Ovary (tissue), 3 donors: Measurements from ENCODE around the gene FARSB.

Source experiments
- POLR2A ChIP-seq: fragments of 450-650 bp; IDR thresholded peaks from one replicate; pipeline ENCODE4 v1.6.1; 2017; ENCODE audit warnings: antibody characterized with exemption, mild to moderate bottlenecking, moderate library complexity
- TF ChIP-seq, protein P1 (sequence below), 3 donors: fragments of 450-650 bp in 2 of 3; fragments of 200-600 bp in 1 of 3; IDR thresholded peaks; one replicate each; pipeline versions ENCODE4 v1.5.1 to v1.8.0; 2016 to 2022; ENCODE audit warnings: antibody characterized with exemption in 3 of 3, mild to moderate bottlenecking in 1 of 3
- donor health status: DM: no; HTN: no; CAD: no.

GRCh38 chr2:222561151-222561550, 94.7 kb downstream of the FARSB start:
- TF ChIP-seq, protein P1, sequence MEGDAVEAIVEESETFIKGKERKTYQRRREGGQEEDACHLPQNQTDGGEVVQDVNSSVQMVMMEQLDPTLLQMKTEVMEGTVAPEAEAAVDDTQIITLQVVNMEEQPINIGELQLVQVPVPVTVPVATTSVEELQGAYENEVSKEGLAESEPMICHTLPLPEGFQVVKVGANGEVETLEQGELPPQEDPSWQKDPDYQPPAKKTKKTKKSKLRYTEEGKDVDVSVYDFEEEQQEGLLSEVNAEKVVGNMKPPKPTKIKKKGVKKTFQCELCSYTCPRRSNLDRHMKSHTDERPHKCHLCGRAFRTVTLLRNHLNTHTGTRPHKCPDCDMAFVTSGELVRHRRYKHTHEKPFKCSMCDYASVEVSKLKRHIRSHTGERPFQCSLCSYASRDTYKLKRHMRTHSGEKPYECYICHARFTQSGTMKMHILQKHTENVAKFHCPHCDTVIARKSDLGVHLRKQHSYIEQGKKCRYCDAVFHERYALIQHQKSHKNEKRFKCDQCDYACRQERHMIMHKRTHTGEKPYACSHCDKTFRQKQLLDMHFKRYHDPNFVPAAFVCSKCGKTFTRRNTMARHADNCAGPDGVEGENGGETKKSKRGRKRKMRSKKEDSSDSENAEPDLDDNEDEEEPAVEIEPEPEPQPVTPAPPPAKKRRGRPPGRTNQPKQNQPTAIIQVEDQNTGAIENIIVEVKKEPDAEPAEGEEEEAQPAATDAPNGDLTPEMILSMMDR (IDR thresholded peaks at IDR 0.05) = no peak
- no peak for TF ChIP-seq POLR2A
